ENCODE measurements around the gene OSBPL10. TPM values are rescaled to one million over a fixed set of nuclear protein-coding genes. Genes with fewer than 3 reads are reported as not detected.

Gene OSBPL10
- polyA plus RNA-seq, 2 of the 4 experiments (the other 2 are of a cell fraction), result 9.2 to 17.0 TPM

DNA sequence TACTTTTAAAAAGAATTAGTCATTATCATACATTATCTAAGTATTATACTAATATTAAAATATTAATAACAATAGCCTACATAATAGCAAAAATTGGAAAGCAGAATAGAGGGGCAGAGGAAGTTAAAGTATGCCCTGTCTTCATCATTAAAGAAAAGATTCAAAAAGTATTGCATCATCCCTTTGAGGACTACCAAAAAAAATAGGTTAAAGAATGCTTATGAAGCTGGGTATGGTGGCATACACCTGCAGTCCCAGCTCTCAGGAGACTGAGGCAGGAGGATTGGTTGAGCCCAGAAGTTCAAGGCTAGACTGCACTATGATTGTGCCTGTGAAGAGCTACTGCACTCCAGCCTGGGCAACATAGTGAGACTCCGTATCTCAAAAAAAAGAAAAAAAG, 240.7 kb downstream of the OSBPL10 start (continued):
- TF ChIP-seq, protein P1, sequence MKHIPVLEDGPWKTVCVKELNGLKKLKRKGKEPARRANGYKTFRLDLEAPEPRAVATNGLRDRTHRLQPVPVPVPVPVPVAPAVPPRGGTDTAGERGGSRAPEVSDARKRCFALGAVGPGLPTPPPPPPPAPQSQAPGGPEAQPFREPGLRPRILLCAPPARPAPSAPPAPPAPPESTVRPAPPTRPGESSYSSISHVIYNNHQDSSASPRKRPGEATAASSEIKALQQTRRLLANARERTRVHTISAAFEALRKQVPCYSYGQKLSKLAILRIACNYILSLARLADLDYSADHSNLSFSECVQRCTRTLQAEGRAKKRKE (CRISPR knock-in tag; IDR thresholded peaks at IDR 0.05; ENCODE audit: low read depth), result no peak

DNA sequence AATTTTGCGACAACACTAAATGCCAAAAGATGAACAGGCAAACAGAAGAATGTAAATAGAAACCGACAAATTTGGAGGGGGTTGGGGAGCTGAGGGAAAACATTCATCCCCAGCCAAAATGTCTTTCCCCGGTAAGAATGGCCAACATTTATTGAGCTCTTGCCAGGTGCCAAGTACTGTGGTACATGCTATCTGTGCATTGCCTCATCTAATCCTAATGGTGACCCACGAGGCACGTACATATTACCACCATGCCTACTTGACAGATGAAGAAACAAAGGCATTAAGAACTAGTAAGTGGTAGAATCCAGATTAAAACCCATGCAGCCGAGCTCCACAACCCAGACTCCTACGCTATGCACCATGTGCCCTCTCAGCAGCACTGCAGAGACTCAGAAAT, 242.7 kb downstream of the OSBPL10 start:
- no peak for ATAC-seq
- CTCF ChIA-PET, result interaction anchor here (0.6 to 0.9 kb wide), 2 partner anchors 435 to 756 kb away, joined by 3 to 4 read pairs; no protein-coding TSS in a partner anchor
- no peaks in the 10 kb centered on the region for H3K4me1 ChIP-seq
- H3K4me3 ChIP-seq, result no peak overlapping the region
- no peak overlapping the region for H3K4me2 ChIP-seq
- 75% methylated on average over 7 of the region's 7 CpGs for WGBS (ENCODE audit: missing lambda C conversion rate)
- no peaks in the 10 kb centered on the region for H3K9me3 ChIP-seq
- no peak for DNase-seq (ENCODE audit: low read depth in 1 of 2, low spot score in 1 of 2)
- FAIRE-seq, result no peak
- H3K27ac ChIP-seq, result no peak overlapping the region
- TF ChIP-seq PBX3 (IDR thresholded peaks at IDR 0.05) (no peak), ZC3H11A (IDR thresholded peaks at IDR 0.05) (no peak), HOXB5 (CRISPR knock-in tag; IDR thresholded peaks at IDR 0.05) (no peak), NPAS2 (CRISPR knock-in tag; IDR thresholded peaks at IDR 0.05; ENCODE audit: borderline replicate concordance) (no peak), MAFK (IDR thresholded peaks at IDR 0.05; ENCODE audit: partially characterized antibody) (no peak), TP53 (CRISPR knock-in tag; IDR thresholded peaks at IDR 0.05) (no peak), BCL3 (IDR thresholded peaks at IDR 0.05) (no peak), EHF (CRISPR knock-in tag; IDR thresholded peaks at IDR 0.05) (no peak), JUN (IDR thresholded peaks at IDR 0.05) (no peak), SREBF2 (IDR thresholded peaks at IDR 0.05) (no peak), ZNF302 (CRISPR knock-in tag; IDR thresholded peaks at IDR 0.05) (no peak), KDM1A (IDR thresholded peaks at IDR 0.05; ENCODE audit: low read depth) (no peak), GATA3 (IDR thresholded peaks at IDR 0.05; ENCODE audit: borderline replicate concordance) (no peak), MYC (IDR thresholded peaks at IDR 0.05; ENCODE audit: borderline replicate concordance, low read length) (no peak), E2F6 (IDR thresholded peaks at IDR 0.05; ENCODE audit: borderline replicate concordance, low read depth) (no peak), REST (IDR thresholded peaks at IDR 0.05) (no peak), CBX8 (IDR thresholded peaks at IDR 0.05) (no peak), FOXS1 (CRISPR knock-in tag; IDR thresholded peaks at IDR 0.05) (no peak)
- TF ChIP-seq, protein P2, sequence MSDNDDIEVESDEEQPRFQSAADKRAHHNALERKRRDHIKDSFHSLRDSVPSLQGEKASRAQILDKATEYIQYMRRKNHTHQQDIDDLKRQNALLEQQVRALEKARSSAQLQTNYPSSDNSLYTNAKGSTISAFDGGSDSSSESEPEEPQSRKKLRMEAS (IDR thresholded peaks at IDR 0.05), result no peak
- POLR2A ChIA-PET, result no interaction called here

Measured in A549 (cell line).